AG09319 (cell line): ENCODE measurements around the gene RHOBTB1.
"Not testable (repeated sequence)": the region's sequence is repeated elsewhere in the genome, so short reads cannot be mapped to it uniquely, and the experiment has no call there.

Source experiments
- DNase-seq: peaks from one replicate; pipeline ENCODE4 v3.0.0-alpha.2; 2010; ENCODE audit warnings: low read depth; ENCODE audit errors: extremely low read depth
- TF ChIP-seq, protein P1 (sequence below): IDR thresholded peaks from 2 replicates; pipeline ENCODE4 v1.5.1; 2011; ENCODE audit warnings: low read depth, mild to moderate bottlenecking, inconsistent platforms, low read length, moderate library complexity

The RHOBTB1 gene

DNA sequence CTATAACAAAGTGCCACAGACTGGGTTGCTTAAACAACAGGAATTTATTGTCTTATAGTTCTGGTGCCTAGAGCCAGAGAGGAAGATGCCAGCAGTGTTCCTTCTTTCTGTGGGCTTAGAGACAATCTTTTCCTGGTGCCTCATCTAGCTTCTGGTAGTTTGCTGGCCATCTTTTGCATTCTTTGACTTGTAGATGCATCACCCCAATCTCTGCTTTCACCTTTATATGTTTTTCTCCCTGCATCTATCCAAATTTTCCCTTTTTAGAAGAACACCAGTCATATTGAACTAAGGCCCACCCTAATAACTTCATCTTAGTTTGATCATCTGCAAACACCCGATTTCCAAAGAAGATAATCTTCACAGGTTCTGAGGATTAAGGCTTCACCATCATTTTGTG is 98.9 kb downstream of the RHOBTB1 start:
- TF ChIP-seq, protein P1, sequence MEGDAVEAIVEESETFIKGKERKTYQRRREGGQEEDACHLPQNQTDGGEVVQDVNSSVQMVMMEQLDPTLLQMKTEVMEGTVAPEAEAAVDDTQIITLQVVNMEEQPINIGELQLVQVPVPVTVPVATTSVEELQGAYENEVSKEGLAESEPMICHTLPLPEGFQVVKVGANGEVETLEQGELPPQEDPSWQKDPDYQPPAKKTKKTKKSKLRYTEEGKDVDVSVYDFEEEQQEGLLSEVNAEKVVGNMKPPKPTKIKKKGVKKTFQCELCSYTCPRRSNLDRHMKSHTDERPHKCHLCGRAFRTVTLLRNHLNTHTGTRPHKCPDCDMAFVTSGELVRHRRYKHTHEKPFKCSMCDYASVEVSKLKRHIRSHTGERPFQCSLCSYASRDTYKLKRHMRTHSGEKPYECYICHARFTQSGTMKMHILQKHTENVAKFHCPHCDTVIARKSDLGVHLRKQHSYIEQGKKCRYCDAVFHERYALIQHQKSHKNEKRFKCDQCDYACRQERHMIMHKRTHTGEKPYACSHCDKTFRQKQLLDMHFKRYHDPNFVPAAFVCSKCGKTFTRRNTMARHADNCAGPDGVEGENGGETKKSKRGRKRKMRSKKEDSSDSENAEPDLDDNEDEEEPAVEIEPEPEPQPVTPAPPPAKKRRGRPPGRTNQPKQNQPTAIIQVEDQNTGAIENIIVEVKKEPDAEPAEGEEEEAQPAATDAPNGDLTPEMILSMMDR = no peak
- no peak for DNase-seq

DNA sequence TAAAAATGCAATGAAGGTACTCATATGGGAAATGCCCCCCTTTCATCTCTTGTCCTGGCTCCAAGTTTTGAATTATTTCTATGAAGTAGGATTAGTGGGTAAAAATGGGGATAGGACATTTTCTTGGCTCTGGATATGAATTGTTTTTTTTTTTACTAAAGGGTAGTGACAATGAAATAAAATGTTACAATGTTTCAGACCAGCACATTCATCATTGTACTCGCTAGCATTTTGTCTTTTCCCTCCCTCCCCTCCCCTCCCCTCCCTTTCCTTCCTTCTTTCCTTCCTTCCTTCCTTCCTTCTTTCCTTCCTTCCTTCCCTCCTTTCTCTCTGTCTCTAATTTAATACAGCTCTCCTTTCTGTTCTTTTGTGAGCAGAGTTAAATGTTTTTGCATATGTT is 101.3 kb downstream of the RHOBTB1 start:
- TF ChIP-seq, protein P1 = no peak
- no peak for DNase-seq

DNA sequence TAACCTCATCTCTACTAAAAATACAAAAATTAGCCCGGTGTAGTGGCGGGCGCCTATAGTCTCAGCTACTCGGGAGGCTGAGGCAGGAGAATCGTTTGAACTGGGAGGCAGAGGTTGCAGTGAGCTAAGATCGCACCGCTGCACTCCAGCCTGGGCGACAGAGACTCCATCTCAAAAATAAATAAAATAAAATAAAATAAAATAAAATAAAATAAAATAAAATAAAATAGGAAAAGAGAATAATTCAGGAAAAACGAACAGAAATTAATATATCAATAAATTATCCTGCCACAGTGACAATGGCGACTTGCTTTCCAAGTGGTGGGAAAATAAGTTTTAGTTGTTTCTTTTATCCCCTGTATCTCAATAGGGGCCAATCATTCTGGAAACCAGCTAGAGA is 102.8 kb downstream of the RHOBTB1 start:
- DNase-seq = not testable (repeated sequence)

DNA sequence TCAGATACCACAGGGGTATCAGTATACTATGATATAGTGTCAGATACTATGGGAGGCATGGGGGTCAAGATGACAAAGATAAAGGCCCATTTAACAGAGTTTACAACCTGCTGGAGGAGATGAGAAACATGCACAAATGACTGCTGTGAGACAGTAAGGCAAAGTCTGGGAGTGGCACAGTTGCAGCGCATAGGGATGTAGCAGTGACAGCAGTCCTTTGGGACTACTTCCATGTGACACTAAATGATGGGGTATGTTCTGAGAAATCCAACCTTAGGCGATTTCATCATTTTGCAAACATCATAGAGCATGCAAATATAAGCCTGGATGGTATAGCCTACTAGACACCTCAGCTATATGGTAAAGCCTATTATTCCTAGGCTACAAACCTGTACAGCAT is 108.9 kb downstream of the RHOBTB1 start:
- no peak for DNase-seq
- TF ChIP-seq, protein P1 = no peak

DNA sequence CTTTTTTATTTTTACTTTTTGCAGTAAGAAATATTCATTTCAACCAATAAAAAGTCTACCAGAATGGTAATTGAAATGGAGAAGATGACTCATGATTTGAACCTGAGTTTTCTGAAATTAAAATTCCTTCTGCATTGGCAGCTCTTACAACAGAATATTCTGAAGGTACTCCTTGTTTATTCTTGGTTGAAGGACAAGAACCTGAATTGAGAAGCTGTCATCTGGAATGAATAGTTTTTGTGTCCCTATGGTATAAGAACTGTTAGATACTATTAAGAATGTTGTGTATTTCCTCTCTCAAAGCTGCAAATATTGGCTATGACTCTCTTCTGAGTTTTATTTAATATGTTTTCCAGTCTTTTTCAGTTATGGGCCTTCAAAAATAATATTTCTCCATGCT is 109.6 kb downstream of the RHOBTB1 start:
- no peak for DNase-seq
- TF ChIP-seq, protein P1 = no peak

DNA sequence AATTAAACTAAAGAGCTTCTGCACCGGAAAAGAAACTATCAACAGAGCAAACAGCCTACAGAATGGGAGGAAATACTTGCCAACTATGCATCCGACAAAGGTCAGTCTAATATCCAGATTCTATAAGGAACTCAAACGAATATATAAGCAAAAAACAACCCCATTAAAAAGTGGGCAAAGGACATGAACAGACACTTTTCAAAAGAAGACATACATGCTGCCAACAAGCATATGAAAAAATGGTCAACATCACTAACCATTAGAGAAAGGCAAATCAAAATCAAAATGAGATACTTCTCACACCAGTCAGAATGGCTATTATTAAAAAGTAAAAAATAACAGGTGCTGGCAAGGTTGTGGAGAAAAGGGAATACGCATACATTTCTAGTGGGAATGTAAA is 111.8 kb downstream of the RHOBTB1 start:
- DNase-seq = not testable (repeated sequence)

DNA sequence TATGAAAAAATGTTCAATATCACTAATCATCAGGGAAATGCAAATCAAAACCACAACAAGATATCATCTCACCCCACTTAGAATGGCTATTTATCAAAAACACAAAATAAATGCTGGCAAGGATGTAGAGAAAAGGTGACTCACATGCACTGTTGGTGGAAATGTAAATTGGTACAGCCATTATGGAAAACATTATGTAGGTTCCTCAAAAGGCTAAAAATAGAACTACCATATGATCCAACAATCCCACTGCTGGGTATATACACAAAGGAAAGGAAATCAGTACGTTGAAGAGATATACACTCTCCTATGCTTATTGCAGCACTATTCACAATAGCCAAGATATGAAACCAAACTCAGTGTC is 115.5 kb downstream of the RHOBTB1 start:
- DNase-seq = no peak
- TF ChIP-seq, protein P1 = no peak

DNA sequence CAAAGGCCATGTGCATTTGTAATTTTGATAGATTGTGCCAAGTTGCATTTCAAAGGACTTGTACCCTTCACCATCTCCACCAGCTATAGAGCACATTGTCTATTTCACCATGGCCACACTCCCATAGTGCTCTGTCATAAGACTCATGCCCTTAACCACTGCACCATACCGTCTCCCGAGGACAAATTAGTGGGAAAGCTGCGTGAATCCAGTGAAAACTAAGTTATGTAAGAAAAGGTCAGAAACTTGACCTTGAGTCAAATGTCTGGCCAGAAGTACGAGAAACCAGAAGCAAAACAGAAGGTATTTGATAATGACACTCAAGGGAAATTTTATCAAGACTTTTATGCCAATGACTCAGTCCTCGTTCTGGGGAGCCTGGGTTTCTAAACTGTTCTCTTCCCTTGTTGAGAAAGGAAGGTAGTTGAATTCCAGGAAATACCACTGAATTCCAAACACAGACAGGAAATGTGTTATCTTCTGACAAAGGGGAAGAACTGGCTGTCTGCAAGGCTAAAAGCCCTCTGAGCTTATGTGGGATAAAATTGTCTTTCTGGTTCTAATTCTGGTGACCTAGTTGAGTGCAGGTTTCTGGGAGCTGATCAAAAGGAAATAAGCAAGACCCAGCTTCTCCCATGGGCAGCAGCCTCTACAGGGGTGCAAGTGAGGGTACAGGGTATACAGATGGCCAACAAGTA is 116.0 kb downstream of the RHOBTB1 start:
- DNase-seq = no peak
- TF ChIP-seq, protein P1 = no peak
